Ishikawa (cell line): ENCODE results near the gene BBS2.

ENCODE experiments used
- CEBPB ChIP-seq: IDR thresholded peaks from 2 replicates; pipeline ENCODE4 v1.6.1; 2012
- EGR1 ChIP-seq: IDR thresholded peaks from 2 replicates; pipeline ENCODE4 v1.6.1; 2012
- EP300 ChIP-seq: IDR thresholded peaks from 2 replicates; pipeline ENCODE4 v1.6.1; 2012; ENCODE audit warnings: borderline replicate concordance
- NFIC ChIP-seq: IDR thresholded peaks from 2 replicates; pipeline ENCODE4 v1.6.1; 2012
- RAD21 ChIP-seq: IDR thresholded peaks from 2 replicates; pipeline ENCODE4 v1.6.1; 2012; ENCODE audit warnings: low read depth
- TAF1 ChIP-seq: IDR thresholded peaks from 2 replicates; pipeline ENCODE4 v1.6.1; 2012; ENCODE audit warnings: low read depth, mild to moderate bottlenecking
- TCF12 ChIP-seq: IDR thresholded peaks from 2 replicates; pipeline ENCODE4 v1.6.1; 2012; ENCODE audit warnings: low read depth
- TF ChIP-seq, protein P1 (sequence below): IDR thresholded peaks from 2 replicates; pipeline ENCODE4 v1.6.1; 2012; ENCODE audit warnings: low read depth, mild to moderate bottlenecking
- TF ChIP-seq, protein P2 (sequence below): IDR thresholded peaks from 2 replicates; pipeline ENCODE4 v1.6.1; 2012

DNA sequence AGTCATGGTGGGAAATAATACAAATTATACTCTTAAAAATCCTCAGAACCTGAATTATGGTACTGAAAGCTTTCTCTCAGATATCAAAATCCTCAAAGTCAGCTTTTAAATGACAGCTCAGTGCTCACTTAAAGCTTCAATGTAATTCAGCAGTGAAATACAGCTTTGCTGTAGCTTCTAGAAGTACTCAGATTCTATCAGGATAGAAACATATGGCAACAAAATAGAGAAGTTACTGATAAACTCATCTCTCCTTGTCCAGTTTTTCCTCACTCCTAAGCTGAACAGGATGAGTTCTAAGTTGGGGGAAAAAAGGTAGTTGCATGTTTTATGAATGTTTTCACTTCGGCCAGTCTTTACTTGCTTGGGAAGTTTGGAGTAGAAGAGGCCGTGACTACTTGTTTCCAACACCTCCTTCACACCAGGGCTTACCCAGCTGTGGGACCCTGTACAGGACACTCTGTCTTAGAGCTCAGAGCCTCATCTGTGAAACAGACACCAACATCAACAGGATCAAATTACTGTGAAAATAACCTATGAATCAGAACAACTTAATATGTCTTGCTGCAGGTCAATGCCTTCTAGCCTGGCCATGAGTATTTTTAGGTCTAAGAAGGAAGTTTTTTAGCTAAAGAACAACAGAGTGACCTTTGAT is 38.2 kb downstream of the BBS2 start:
- TF ChIP-seq NFIC (no peak), EGR1 (no peak), EP300 (no peak), CEBPB (no peak), RAD21 (no peak), TCF12 (no peak), TAF1 (no peak)
- TF ChIP-seq, protein P1, sequence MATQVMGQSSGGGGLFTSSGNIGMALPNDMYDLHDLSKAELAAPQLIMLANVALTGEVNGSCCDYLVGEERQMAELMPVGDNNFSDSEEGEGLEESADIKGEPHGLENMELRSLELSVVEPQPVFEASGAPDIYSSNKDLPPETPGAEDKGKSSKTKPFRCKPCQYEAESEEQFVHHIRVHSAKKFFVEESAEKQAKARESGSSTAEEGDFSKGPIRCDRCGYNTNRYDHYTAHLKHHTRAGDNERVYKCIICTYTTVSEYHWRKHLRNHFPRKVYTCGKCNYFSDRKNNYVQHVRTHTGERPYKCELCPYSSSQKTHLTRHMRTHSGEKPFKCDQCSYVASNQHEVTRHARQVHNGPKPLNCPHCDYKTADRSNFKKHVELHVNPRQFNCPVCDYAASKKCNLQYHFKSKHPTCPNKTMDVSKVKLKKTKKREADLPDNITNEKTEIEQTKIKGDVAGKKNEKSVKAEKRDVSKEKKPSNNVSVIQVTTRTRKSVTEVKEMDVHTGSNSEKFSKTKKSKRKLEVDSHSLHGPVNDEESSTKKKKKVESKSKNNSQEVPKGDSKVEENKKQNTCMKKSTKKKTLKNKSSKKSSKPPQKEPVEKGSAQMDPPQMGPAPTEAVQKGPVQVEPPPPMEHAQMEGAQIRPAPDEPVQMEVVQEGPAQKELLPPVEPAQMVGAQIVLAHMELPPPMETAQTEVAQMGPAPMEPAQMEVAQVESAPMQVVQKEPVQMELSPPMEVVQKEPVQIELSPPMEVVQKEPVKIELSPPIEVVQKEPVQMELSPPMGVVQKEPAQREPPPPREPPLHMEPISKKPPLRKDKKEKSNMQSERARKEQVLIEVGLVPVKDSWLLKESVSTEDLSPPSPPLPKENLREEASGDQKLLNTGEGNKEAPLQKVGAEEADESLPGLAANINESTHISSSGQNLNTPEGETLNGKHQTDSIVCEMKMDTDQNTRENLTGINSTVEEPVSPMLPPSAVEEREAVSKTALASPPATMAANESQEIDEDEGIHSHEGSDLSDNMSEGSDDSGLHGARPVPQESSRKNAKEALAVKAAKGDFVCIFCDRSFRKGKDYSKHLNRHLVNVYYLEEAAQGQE = no peak
- TF ChIP-seq, protein P2, sequence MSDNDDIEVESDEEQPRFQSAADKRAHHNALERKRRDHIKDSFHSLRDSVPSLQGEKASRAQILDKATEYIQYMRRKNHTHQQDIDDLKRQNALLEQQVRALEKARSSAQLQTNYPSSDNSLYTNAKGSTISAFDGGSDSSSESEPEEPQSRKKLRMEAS = no peak
